DMS153 (cell line): ENCODE data around the gene FOS.

Experiments used
- DNase-seq: peaks from one replicate; lab custom pipeline; 2025; lab: John Stamatoyannopoulos, UW

The FOS gene

DNA sequence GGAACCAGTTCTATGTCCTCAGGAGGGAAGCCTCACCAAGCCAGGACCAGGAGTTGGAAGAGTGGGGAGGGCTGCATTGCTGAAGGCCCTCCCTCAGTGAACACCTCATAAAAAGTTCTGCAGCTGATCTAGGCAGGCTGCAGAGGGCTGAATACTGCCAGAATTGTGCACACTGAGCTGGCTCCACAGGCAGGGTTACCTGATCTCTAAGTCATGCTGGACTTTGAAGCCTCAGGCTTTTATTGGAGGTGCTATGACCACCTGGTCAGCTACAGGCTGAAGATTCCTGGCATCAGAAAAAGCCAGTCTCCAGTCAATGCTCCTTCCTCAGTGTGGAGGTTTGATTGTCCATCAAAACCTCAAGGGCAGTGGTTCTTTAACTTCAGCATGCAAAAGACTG is 39.7 kb downstream of the FOS start:
- no peak for DNase-seq

DNA sequence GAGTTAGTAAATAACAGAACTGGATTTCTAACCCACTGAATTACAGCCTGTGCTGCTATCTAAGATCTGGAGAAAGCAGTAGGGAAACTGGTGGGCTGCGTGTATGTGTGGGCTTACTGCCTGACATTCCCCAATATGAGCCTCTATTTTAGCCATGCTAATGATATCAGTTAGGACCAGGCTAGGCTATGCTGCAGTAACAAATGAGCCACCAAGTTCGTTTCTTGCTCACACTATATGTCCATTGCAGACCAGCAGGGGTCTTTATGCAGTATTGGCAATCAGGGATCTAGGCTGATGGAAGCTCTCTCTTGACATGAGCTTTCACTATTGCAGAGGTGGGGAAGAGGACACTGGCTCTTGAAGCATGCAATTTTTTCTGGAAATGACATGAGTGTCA is 40.4 kb downstream of the FOS start:
- DNase-seq, result no peak

DNA sequence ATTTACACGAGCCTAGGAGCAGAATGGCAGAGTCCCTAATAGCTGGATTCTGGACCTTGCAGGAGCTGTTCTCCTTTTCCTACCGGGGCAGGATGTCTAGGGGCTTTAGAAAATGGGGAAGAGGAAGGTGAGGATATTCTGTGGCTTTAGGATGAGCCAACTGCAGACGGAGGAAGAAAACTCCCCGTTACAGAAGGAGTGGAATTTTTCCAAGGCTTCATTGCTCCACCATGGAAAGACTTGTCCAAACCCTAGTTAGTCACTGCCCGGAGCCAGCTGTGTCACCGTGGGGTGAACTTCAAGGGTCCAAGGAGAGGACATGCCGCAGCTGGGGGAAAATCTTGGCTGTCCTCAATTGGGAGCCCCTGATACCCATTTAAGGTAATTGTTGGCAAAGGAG is 41.6 kb downstream of the FOS start:
- no peak for DNase-seq

DNA sequence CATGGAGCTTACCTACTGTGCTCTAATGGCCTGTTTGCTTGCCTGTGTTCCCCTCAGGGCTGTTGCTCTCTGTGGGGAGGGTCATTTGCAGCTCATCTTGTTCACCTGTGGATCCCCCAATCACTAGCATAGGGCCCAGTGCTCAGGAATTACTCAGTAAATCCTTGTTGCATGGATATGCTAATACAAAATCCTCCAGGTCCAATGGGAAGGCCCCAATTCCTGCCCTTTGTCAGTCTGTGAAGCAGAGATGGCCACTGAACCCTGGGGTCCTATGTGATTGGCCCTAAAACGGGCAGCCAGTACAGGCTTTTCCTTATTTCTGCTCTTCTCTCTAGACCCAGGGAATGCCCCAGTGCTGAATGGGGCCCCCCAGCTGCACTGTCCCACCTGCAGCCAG is 44.1 kb downstream of the FOS start:
- DNase-seq, result no peak

DNA sequence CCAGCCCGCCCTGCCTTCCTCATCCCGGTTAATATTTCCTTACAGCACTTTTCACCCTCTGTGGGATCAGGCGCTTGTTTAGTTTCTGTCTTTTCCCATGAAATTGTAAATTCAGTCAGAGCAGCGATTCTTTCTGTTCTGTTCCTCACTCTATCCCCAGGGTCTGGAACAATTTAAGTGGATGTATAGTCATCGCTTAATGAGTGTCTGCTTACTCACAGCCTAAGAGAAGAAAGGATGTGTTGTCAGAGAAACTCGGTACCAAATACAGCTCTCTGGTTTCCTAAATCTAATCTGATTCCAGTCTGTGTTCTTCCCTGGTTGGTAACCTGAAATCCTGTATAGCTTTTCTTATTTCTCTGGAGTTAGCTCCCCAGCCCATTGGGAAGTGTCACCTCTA is 44.9 kb downstream of the FOS start:
- no peak for DNase-seq

DNA sequence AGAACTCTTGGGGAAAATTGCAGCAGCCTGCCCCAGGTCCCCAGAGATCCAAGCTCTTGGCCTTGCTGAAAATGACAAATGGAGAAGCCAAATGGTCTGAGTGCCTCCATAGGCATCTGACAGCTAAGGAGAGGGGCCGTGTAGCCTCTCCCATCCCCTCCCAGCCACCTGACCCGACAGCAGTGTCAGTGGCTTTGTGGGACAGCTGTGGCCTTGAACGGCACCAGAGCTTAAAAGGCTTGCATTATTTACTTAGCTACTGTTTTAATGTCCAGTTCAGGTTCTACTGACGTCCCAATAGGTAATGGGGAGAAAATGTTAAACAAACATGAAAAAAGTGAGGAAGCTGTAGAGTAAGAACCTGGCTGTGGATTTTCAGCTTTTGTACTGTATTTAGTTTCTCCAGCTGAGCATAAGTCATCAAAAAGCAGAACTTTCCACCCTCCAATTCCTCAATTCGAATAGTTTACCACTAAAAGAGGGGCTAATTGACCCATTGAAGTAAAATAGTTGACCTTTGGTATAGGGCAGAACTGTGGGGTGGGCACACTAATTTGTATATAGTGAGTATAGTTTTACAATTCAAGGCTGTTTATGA is 50.0 kb downstream of the FOS start:
- DNase-seq, result no peak

DNA sequence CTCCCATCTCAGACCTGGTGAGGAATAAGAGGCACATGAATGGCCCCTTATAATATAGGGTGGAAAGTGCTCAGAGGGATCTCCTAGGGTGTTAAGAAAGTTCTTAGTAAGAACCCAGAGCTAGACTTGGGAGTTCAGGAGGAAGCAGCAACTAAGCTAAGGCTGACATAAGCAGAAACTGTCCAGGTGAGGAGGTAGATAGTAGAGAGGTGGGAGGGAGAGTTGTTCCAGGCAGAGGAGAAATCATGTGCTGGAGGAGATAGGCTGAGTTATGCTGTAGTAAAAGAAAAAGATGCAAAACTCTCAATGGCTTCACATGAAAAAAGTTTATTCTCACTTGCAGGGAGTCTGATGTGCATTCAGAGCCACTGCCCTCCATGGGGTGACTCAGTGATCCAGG is 50.7 kb downstream of the FOS start:
- no peak for DNase-seq

DNA sequence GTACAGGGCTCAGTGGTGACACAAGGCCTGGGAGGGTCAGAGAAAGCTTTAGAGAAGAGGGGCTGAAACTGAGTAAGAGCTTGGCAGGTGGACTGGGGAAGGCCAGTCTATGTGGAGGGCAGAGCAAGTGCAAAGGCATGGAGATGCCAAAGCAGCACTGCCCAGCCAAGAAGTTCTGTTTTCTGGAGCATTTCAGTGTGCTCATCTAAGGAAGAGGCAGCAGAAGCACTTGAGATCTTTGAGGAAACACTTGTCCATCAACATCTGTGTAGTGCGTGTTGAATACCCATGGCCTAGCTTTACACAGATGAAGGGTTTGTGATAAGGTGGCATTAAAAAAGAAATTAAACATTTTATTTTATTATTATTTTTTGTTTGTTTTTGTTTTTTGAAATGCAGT is 52.8 kb downstream of the FOS start:
- no peak for DNase-seq
